NCI-H2227 treated with DMSO at 0.1 percent for 48 hours (cell line): ENCODE data around the gene F2RL2.

Experiments used
- DNase-seq: peaks from one replicate; lab custom pipeline; 2025; lab: John Stamatoyannopoulos, UW

Gene F2RL2

DNA sequence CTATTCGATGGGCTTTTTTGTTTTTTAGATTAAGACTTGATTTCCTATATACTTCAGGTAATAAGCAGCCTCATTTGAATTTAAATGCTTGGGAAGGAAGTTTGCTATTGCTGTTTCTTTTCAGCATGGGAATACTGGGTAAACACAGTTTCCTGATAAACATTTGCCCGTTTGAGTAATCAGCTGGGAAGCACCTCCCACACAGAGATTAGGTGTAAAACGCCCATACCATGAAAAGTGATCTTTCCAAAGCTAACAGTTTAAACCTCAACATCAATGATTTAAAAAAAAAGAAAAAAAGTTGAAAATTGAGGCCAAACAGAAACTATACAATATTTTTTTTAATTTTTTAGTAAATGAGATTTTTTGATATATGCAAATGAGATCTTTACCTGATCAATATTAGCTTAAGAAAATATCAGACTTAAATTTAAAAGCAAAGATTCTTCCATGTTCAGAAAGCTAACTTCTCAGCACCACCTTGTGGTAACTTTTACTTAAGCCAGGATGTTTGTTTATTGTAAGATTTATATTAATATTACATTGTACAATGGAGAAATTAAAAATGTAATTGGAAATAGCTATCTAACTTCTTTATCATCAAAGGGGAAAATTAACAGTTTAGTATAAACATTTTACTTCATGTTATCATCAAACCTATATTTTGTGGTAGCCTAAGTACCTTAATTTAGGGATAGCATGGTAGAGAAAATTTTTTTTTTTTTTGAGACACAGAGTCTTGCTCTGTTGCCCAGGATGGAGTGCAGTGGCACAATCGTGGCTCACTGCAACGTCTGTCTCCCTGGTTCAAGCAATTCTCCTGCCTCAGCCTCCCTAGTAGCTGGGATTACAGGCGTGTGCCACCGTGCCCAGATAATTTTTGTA is 39.8 kb downstream of the F2RL2 start:
- DNase-seq: no peak

DNA sequence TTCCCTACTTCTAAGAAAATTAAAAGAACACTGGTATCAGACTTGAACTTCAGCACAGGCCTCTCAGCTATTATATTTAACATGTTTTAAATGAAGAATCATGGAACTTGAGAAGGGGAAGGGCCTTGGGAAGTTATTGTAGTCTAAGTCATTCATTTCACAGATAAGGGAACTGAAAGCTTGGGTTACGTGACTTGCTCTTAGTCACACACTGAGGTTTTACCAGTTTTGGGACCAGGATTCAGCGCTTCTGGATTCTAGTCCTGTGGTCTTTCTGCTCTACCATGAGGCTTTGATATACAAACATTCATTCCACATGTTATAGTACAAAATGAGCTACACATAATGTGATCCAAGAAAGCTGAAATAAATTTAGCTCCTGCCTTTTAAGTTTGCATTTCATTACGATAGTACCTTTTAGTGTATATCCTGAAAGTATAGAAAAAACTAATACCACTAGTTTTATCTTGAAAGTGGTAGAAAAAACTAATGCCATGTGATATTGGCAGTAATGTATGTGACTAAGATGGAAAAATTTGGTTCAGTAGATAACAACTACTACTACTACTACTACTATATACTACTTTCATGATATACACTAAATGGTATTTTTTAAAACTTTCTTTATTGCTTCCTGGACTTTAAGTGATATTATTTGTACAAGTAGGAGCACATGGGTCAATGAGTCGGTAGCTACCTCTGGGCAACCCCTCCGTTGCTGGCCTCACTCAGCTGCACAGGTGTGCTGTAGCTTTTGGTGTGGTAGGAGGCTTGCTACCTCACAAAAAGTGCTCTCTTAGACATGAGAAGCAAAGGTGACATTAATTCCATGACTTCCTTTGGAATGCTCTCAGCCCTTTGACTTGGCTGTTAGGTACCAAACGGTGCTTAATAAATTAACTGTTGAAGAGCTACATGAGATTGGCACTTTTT is 40.7 kb downstream of the F2RL2 start:
- no peak for DNase-seq

DNA sequence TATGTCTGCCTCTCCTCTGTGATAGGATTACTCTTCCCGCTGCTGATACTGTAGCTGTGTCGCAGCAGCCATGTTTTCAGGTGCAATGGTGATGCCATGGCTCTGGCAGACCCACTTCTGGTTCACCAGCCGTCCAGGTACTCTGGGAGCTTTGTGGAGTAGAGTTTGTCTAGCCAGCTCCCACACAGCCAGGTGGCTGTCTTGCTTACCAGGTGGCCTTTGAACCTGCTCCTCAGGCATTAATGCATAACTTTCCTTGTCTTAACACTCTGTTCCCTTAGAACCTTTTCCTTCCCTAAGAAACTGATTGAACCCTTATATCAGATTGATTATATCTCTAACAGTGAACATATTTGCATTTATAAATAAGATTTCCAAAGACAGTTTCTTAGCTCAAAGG is 42.2 kb downstream of the F2RL2 start:
- DNase-seq: no peak

DNA sequence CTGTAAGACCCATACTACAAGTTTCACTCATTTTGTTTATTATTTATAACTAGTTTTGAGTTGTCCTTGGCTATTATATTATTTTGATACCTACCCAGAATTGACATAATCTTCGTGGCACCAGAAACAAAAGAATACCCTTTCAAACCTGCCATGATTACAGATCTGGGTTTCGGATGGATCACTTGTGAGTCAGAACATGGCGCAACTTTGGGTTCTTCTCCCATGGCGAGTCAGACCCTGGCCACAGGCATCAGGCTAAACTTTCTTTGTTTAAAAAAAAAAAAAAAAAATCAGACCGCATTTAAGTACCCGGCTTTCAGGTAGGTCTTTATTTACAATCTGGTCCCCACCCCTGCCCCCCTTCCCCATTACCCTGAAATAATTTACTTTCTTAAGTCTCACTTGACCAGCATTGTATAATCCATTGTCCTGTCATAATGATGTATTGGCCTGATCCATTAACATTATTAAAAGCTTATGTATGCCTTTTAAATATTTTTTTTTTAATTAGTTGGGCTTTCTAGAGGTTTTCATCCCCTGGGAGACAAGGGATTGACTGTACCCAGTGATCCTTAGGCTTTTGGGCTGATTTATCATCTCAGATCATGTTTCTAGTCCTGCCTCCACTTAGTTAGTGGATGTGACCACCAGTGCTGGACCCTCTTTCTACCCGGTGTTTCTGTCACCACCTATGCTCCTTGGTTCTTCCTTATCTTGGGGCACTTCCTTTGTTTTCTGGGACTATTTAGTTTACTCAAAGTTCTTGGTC is 43.9 kb downstream of the F2RL2 start:
- DNase-seq: no peak

DNA sequence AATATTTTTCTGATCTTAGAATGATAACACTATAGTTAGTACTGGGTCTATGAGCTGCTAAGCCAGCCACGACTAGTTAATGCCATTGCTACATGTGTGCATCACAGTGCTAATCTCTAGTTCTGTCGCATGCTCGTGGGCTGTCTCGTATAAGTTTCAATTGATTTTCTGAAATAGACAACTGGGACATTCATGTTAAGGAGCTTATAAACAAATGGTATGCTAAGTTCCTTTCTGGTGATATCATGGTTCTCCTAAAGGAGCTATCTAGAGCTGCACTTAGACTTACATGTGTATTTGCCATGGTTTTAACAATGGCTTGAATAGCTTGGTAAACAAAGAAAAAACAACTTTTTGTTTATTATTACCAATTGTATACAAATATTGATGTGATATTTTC is 46.2 kb downstream of the F2RL2 start:
- no peak for DNase-seq

DNA sequence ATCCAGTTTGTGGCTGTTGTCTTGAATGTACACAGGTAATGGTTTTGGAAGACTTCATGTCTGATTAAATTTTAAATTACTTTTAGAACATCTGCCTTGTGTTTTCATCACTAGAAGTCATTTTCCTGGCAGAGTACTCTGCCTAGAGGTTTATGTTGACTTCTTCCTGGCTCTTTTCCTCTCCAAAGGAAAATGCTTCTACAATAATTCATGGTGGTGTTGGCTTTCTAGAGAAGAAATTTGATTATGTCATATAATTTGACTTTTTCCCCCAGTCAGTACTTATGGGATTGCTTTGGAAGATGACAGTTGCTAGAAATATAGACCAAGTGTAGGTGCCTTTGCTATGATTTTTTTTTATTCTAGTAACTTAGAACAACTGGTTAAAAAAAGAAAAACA is 46.8 kb downstream of the F2RL2 start:
- DNase-seq: no peak

DNA sequence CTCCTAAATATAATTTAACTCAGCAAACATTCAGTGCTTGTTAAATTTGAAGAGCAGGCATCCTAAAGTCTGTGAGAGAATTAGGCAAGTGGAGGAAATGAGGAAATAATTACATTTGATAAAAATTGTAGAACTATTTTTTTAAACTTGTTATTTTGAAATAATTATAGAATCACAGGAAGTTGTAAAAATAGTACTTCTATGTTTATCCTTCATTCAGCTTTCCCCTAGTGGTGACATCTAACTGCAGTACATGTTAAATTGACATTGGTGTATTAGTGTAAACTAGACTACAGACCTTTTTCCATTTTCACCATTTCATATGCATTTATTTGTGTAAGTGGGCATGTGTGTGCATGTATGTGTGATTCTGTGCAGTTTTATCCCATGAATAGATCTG is 51.6 kb downstream of the F2RL2 start:
- no peak for DNase-seq

DNA sequence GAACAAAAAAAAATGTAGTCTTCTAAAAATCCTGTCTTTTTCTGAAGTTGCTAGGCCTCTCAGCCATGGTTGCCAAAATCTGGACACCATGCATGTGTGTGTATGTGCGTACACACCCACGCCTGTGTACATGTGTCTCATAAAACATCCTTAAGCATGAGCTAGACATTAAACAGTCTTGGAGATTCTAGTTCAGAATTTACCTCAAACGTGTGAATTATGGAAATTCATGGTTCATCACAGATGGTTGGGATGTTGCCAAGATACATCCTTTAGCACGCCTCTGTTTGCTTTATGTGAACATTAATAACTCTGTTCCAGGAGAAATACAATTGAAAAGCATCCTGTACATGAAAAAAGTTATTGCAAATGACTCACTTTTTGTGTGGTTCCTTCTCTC is 53.0 kb downstream of the F2RL2 start:
- no peak for DNase-seq
